HEK293 (cell line): ENCODE data around the gene ARID3B.

Experiments
- BCL11A ChIP-seq: fragments of 450-650 bp; formaldehyde crosslinking; IDR thresholded peaks from 2 replicates; pipeline ENCODE4 v1.5.1; 2016; ENCODE audit warnings: low read depth, missing biosample characterization, missing genetic modification characterization
- CTCF ChIP-seq: fragments of 450-650 bp; formaldehyde crosslinking; IDR thresholded peaks from 2 replicates; pipeline ENCODE4 v1.5.1; 2016; ENCODE audit warnings: missing biosample characterization, missing genetic modification characterization
- ZBTB10 ChIP-seq: fragments of 450-650 bp; formaldehyde crosslinking; IDR thresholded peaks from 2 replicates; pipeline ENCODE4 v1.5.1; 2016; ENCODE audit warnings: missing biosample characterization, missing genetic modification characterization
- ZBTB48 ChIP-seq: fragments of 450-650 bp; formaldehyde crosslinking; IDR thresholded peaks from 2 replicates; pipeline ENCODE4 v1.5.1; 2016; ENCODE audit warnings: missing biosample characterization, missing genetic modification characterization
- ZNF366 ChIP-seq: fragments of 450-650 bp; formaldehyde crosslinking; conservative IDR thresholded peaks from 2 replicates; pipeline ENCODE4 v1.5.1; 2016; ENCODE audit warnings: missing biosample characterization, missing genetic modification characterization
- ZNF398 ChIP-seq: fragments of 450-650 bp; formaldehyde crosslinking; IDR thresholded peaks from 2 replicates; pipeline ENCODE4 v1.5.1; 2017; ENCODE audit warnings: missing biosample characterization, missing genetic modification characterization
- ZNF449 ChIP-seq: fragments of 450-650 bp; formaldehyde crosslinking; IDR thresholded peaks from 2 replicates; pipeline ENCODE4 v1.5.1; 2017; ENCODE audit warnings: missing biosample characterization, mild to moderate bottlenecking, missing genetic modification characterization, moderate library complexity
- ZNF561 ChIP-seq: fragments of 450-650 bp; IDR thresholded peaks from 2 replicates; pipeline ENCODE4 v1.5.1; 2018; ENCODE audit warnings: missing biosample characterization, missing genetic modification characterization, borderline replicate concordance
- ZNF585B ChIP-seq: fragments of 450-650 bp; formaldehyde crosslinking; IDR thresholded peaks from 2 replicates; pipeline ENCODE4 v1.5.1; 2016; ENCODE audit warnings: missing biosample characterization, missing genetic modification characterization
- ZNF76 ChIP-seq: fragments of 450-650 bp; formaldehyde crosslinking; IDR thresholded peaks from 2 replicates; pipeline ENCODE4; 2016; ENCODE audit warnings: low read depth, missing biosample characterization, missing genetic modification characterization, borderline replicate concordance
- ZSCAN5A ChIP-seq: fragments of 450-650 bp; formaldehyde crosslinking; IDR thresholded peaks from 2 replicates; pipeline ENCODE4 v1.5.1; 2016; ENCODE audit warnings: missing biosample characterization, missing genetic modification characterization

GRCh38 chr15:74626336-74626735 is 85.3 kb downstream of the ARID3B start:
- no peak for TF ChIP-seq ZSCAN5A (tag by site-specific recombination)
- TF ChIP-seq CTCF (tag by site-specific recombination): no peak
- no peak for TF ChIP-seq ZNF561
- no peak for TF ChIP-seq ZBTB10 (tag by site-specific recombination)
- TF ChIP-seq ZNF76 (tag by site-specific recombination): no peak
- TF ChIP-seq ZNF449 (tag by site-specific recombination): no peak
- TF ChIP-seq BCL11A (tag by site-specific recombination): no peak
- TF ChIP-seq ZNF366 (tag by site-specific recombination): no peak
- no peak for TF ChIP-seq ZBTB48 (tag by site-specific recombination)
- no peak for TF ChIP-seq ZNF398
- TF ChIP-seq ZNF585B: no peak
